ENCODE results near the gene DAP. TPM values are rescaled to one million over a fixed set of nuclear protein-coding genes. Genes with fewer than 3 reads are reported as not detected.

DAP gene
- total RNA-seq, 1 donor from 2014 or later = 74.4 TPM

DNA sequence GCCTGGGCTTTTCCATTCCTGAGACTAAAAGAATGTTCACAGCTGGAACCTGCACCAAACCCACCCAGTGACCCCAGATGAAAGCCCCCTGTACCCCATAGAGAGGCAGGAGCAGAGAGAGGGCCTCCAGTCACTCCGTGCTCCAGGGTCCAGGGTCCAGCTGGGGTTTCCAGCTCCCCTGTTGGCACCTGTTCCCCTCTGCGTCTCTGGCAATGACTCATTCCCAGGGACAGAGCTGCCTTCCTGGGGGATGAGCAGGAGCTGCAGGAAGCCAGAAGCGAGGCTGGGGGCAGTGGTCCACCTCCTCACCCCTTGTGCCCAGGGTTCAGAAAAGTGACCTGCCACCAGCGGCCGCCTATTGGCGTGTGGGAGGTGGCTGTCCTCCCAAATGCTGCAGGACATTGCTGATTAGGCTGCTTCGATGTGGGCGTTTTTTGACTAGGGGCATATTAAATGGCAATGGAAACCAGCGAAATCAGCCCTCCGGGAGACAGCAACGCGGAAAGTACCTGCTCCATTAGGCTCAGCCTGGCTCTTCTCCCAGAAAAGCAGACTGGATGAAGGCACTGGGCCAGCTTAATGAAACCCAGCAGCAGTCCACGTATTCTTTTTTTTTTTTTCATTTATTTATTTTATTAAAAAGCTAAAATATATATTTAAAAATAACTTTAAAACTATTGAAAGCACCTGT lies 97.4 kb downstream of the DAP start:
- Histone ChIP-seq H3K27ac (no peak overlapping the region), H3K4me3 (no peak overlapping the region), H3K9me3 (no peaks in the 10 kb centered on the region), H3K36me3 (no peaks in the 10 kb centered on the region), H3K27me3 (no peaks in the 10 kb centered on the region), H3K4me1 (peaks cover 10% of the 10 kb centered on the region)
- intact Hi-C loops (cut with DNase I) = no loop called here
- TF ChIP-seq POLR2AphosphoS5 (IDR thresholded peaks at IDR 0.05; ENCODE audit: insufficient read depth in 1 of 2, low read depth in 1 of 2) = no peak
- no peak for TF ChIP-seq CTCF (IDR thresholded peaks at IDR 0.05)
- no peak for TF ChIP-seq POLR2A (IDR thresholded peaks at IDR 0.05)
- DNase-seq (ENCODE audit: extremely low spot score in 2 of 2) = no peak

GRCh38 chr5:10662661-10663488 lies 98.2 kb downstream of the DAP start:
- no peaks in the 10 kb centered on the region for H3K27me3 ChIP-seq
- intact Hi-C loops (cut with DNase I) = no loop called here
- TF ChIP-seq POLR2A (IDR thresholded peaks at IDR 0.05) (no peak), POLR2AphosphoS5 (IDR thresholded peaks at IDR 0.05; ENCODE audit: insufficient read depth in 1 of 2, low read depth in 1 of 2) (no peak), CTCF (IDR thresholded peaks at IDR 0.05) (no peak)
- no peak overlapping the region for H3K27ac ChIP-seq
- H3K4me1 ChIP-seq = peaks cover 10% of the 10 kb centered on the region
- no peak overlapping the region for H3K4me3 ChIP-seq
- no peaks in the 10 kb centered on the region for H3K9me3 ChIP-seq
- no peak for DNase-seq (ENCODE audit: extremely low spot score in 2 of 2)
- H3K36me3 ChIP-seq = no peaks in the 10 kb centered on the region

GRCh38 chr5:10662083-10662482 lies 99.0 kb downstream of the DAP start:
- Histone ChIP-seq H3K36me3 (no peaks in the 10 kb centered on the region), H3K27me3 (no peaks in the 10 kb centered on the region), H3K27ac (no peak overlapping the region), H3K4me3 (no peak overlapping the region), H3K9me3 (no peaks in the 10 kb centered on the region), H3K4me1 (peaks cover 10% of the 10 kb centered on the region)
- no peak for DNase-seq (ENCODE audit: extremely low spot score in 2 of 2)
- intact Hi-C loops (cut with DNase I) = no loop called here
- TF ChIP-seq POLR2AphosphoS5 (IDR thresholded peaks at IDR 0.05; ENCODE audit: insufficient read depth in 1 of 2, low read depth in 1 of 2) = no peak
- no peak for TF ChIP-seq POLR2A (IDR thresholded peaks at IDR 0.05)
- no peak for TF ChIP-seq CTCF (IDR thresholded peaks at IDR 0.05)

- Histone ChIP-seq H3K4me3 (no peak overlapping the region), H3K27ac (no peak overlapping the region), H3K4me1 (peaks cover 10% of the 10 kb centered on the region), H3K36me3 (no peaks in the 10 kb centered on the region), H3K27me3 (no peaks in the 10 kb centered on the region), H3K9me3 (no peaks in the 10 kb centered on the region)
- TF ChIP-seq POLR2A (IDR thresholded peaks at IDR 0.05) (no peak), POLR2AphosphoS5 (IDR thresholded peaks at IDR 0.05; ENCODE audit: insufficient read depth in 1 of 2, low read depth in 1 of 2) (no peak), CTCF (IDR thresholded peaks at IDR 0.05) (no peak)
- intact Hi-C loops (cut with DNase I) = no loop called here
- no peak for DNase-seq (ENCODE audit: extremely low spot score in 2 of 2)
Measured at GRCh38 chr5:10661401-10661800, 99.6 kb downstream of the DAP start.
